Neutrophil (primary cell): Measurements from ENCODE around the gene FAM72C.
"Not testable (repeated sequence)": the region's sequence is repeated elsewhere in the genome, so short reads cannot be mapped to it uniquely, and the experiment has no call there.

Experiments used
- H3K27ac ChIP-seq: fragments of 200-600 bp; sonication (generic); 2 replicates; pipeline ENCODE4 v1.5.1; 2016; ENCODE audit warnings: mild to moderate bottlenecking, moderate library complexity
- H3K27me3 ChIP-seq: fragments of 200-600 bp; sonication (generic); 2 replicates; pipeline ENCODE4 v1.6.0; 2016; ENCODE audit warnings: mild to moderate bottlenecking
- H3K36me3 ChIP-seq: fragments of 200-600 bp; sonication (generic); 2 replicates; pipeline ENCODE4 v1.5.1; 2017
- H3K4me1 ChIP-seq, 2 experiments: fragments of 200-600 bp in 1 of 2; sonication (generic) in 1 of 2; 1 replicate in 1 of 2; 2 replicates in 1 of 2; pipeline versions ENCODE4 v1.5.1 to v1.6.1; 2013 to 2016; ENCODE audit warnings: low read depth in 1 of 2, low read length in 1 of 2, mild to moderate bottlenecking in 1 of 2, moderate library complexity in 1 of 2; ENCODE audit not compliant: control insufficient read depth in 1 of 2, insufficient read depth in 1 of 2
- H3K4me3 ChIP-seq, 2 experiments: fragments of 200-600 bp in 1 of 2; sonication (generic) in 1 of 2; 1 replicate in 1 of 2; 2 replicates in 1 of 2; pipeline ENCODE4 v1.5.1; 2013 to 2016; ENCODE audit warnings: low read depth in 1 of 2, low read length in 1 of 2, mild to moderate bottlenecking in 1 of 2, moderate library complexity in 1 of 2
- H3K9me3 ChIP-seq: fragments of 200-600 bp; sonication (generic); 2 replicates; pipeline ENCODE4 v1.5.1; 2016

The FAM72C gene

GRCh38 chr1:143996020-143996419 is 24.2 kb upstream of the FAM72C start:
- not testable (repeated sequence) for H3K4me1 ChIP-seq, H3K27ac ChIP-seq, H3K9me3 ChIP-seq

DNA sequence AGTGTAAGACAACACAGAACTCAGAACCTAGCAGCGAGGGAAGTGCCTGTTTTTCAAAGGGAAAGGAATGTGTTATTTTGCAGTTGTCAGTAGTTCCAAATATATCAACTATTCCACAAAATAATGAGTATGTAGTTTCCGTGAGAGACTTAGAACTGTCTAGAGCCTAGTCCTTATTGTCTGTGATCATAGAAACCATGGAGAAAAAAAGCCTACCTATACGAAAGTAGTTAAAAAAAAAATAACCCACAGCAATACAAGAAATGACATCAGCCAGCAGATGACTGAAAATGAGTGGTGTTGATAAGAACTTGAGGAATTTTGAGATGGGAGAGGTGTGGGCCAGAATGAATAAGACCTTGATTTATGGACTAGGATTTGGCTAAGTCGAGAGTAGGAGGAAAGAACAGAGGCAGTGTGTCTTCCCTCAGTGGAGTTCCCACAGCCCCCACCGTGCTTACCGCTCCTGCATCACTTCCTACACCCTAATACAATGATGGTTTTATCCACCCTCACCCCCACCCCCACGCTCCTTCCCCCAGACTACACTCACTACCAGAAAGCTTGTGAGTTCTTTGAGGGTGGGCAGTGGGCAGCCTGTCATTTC is 21.6 kb upstream of the FAM72C start:
- not testable (repeated sequence) for H3K4me1 ChIP-seq, H3K4me3 ChIP-seq, H3K27me3 ChIP-seq, H3K9me3 ChIP-seq, H3K27ac ChIP-seq, H3K36me3 ChIP-seq

More at GRCh38 chr1:143996020-143996419, 24.2 kb upstream of the FAM72C start:
- not testable (repeated sequence) for H3K27me3 ChIP-seq, H3K4me3 ChIP-seq, H3K36me3 ChIP-seq

- H3K4me1 ChIP-seq, H3K27ac ChIP-seq, H3K36me3 ChIP-seq, H3K27me3 ChIP-seq, H3K4me3 ChIP-seq, H3K9me3 ChIP-seq: not testable (repeated sequence)
Observed at GRCh38 chr1:143990699-143991098, 18.9 kb upstream of the FAM72C start.

GRCh38 chr1:143989719-143990118 is 17.9 kb upstream of the FAM72C start:
- H3K27ac ChIP-seq, H3K27me3 ChIP-seq, H3K9me3 ChIP-seq, H3K4me1 ChIP-seq, H3K4me3 ChIP-seq, H3K36me3 ChIP-seq: not testable (repeated sequence)

GRCh38 chr1:143989427-143989712 is 17.6 kb upstream of the FAM72C start:
- H3K36me3 ChIP-seq, H3K27me3 ChIP-seq, H3K27ac ChIP-seq, H3K4me1 ChIP-seq, H3K4me3 ChIP-seq, H3K9me3 ChIP-seq: not testable (repeated sequence)

GRCh38 chr1:143988602-143989426 is 17.0 kb upstream of the FAM72C start:
- H3K36me3 ChIP-seq, H3K4me3 ChIP-seq, H3K9me3 ChIP-seq, H3K27ac ChIP-seq, H3K27me3 ChIP-seq, H3K4me1 ChIP-seq: not testable (repeated sequence)

DNA sequence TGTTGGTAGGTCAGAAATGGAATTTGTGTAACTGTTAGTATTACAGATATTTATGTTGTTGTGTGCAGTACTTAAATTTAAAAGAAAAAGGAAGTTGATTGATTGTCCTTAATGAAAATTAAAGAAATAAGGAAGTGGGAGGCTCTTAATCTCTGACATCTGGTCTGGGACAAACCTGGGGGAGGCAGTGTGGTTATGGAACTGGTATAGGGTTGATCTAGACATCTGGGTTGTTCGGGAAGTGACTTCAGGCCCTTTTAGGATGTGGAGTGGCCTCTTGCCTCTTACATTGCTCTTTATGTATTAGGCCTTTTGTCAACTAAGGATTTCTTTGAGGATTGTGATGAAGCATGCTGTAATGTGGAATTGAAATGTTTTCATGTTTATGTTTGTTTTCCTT is 16.1 kb upstream of the FAM72C start:
- not testable (repeated sequence) for H3K27ac ChIP-seq, H3K9me3 ChIP-seq, H3K4me1 ChIP-seq, H3K27me3 ChIP-seq, H3K36me3 ChIP-seq, H3K4me3 ChIP-seq

DNA sequence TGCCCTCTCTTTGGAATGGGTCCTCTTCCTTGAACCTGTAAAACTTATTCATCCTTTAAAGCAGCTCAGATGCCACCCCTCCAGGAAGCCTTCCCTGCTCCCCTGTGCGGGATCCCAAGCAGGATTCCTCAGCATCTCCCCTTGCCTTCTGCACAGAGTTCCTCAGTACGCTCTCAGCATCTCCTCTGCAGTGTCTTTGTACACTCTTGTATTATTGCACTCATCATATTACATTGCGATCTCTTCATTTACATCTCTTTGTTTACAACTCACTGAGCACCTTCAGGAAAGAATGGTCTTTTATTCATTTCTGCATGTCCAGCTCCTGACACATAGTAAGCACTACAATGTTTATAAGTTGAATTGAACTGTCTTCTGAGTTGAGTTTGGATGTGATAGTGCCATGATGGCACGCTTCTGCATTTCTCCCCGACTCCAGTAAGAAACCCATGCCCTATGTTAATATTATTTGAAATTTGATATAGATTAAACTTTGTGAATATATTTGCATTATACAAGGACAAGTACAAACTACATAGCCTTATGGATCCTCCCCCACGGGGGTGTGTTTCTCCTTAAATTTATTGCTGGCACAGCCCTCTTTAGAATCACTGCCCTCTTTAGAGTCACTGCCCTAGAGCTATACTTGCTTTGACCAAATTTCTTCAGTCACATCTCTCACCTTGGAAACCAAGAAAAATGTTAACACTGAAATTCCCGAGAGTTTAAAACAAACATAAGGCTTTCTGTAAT is 13.1 kb upstream of the FAM72C start:
- not testable (repeated sequence) for H3K9me3 ChIP-seq, H3K36me3 ChIP-seq

DNA sequence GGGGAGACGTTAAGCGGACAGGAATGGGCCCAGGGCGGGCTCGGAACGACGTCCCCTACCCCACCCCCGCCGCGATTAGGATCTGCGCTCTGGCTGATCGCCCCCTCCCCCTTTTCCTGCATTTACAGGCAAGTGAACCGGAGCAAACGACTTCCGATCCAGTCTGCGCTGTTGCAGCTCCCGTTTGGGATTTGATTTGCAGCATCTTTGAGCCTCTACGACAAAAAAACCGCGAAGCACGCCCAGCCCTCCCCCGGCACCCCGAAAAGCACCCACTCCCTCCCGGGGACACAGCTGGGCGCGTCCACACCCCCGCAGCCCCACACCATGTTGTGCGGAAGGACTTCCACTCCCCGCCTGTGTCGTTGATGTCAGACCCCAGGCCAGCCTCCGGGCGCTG is 2.6 kb upstream of the FAM72C start:
- H3K4me3 ChIP-seq: peak overlapping the region; percentile 17 to 38
- not testable (repeated sequence) for H3K36me3 ChIP-seq, H3K27ac ChIP-seq, H3K4me1 ChIP-seq, H3K27me3 ChIP-seq, H3K9me3 ChIP-seq

More for the DNA sequence above, 13.1 kb upstream of the FAM72C start:
- H3K4me1 ChIP-seq, H3K27ac ChIP-seq, H3K27me3 ChIP-seq, H3K4me3 ChIP-seq: not testable (repeated sequence)

- H3K27ac ChIP-seq, H3K27me3 ChIP-seq, H3K4me1 ChIP-seq, H3K9me3 ChIP-seq, H3K36me3 ChIP-seq: not testable (repeated sequence)
- H3K4me3 ChIP-seq: peak overlapping the region; percentile 20 to 38
Observed at GRCh38 chr1:143973876-143974414, 2.2 kb upstream of the FAM72C start.

DNA sequence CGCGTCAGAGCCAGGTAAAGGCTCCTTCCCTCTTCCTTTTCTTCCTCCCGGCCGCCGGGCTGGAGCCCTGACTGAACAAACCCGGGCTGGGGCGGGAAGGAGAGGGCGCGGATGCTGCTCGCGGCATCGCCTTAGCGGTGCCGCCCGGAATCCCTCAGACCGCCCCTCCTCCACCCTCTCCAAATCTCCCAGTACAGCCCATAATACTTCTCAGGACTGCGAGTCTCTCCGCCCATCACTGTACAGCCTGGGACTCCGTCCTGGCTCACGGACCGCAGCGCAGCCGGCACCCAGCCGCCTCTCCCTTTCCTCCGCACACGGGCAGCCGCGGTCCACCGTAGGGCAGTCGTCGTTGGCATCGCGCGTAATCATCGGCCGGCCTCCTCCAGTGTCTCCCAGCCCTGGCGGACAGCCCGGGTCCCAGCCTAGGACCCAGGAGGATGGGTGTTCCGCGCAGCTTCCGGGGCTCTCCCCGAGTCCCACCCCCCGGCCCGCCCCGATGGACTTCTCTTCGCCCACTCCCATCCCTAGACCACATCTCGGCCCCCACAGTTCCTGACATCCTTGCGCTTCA is 1.1 kb upstream of the FAM72C start:
- not testable (repeated sequence) for H3K4me1 ChIP-seq, H3K4me3 ChIP-seq, H3K27ac ChIP-seq, H3K9me3 ChIP-seq, H3K27me3 ChIP-seq, H3K36me3 ChIP-seq

- H3K4me3 ChIP-seq, H3K27ac ChIP-seq, H3K36me3 ChIP-seq, H3K9me3 ChIP-seq, H3K27me3 ChIP-seq, H3K4me1 ChIP-seq: not testable (repeated sequence)
Observed at GRCh38 chr1:143965860-143966259, 5.9 kb downstream of the FAM72C start.

DNA sequence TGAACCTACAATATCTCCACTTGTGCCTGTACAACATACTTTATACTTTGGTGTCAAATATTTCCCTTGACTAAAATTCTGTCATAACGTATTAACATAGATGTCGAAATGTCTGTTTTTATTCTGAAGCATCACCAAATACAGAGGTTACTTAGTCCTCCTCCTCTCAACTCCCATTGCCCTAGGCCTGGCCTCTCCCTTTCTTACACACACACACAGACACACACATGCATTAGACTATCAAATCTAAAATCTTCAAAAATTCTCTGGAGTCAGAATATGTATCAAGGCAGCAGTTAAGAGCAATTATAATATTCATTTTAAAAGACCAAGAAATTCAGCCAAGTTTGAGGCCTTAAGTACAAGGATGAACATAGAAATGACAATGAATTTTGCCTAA is 7.5 kb downstream of the FAM72C start:
- not testable (repeated sequence) for H3K27me3 ChIP-seq, H3K4me1 ChIP-seq, H3K9me3 ChIP-seq, H3K36me3 ChIP-seq, H3K4me3 ChIP-seq, H3K27ac ChIP-seq
